Activated T-helper 1 cell treated with anti-CD3 and anti-CD28 coated beads, Interleukin-12 subunit alpha, Interleukin-12 subunit beta, Interleukin-2, Interleukin-4 antibody, amounts not matched to agents 30 ng/mL and 10 ng/mL and 1 ng/mL, durations not matched to agents 14 hours and 24 hours and 36 hours (primary cell): ENCODE results near the gene CDCP1. TPM values are rescaled to one million over a fixed set of nuclear protein-coding genes. Genes with fewer than 3 reads are reported as not detected.
"Not testable (repeated sequence)": the region's sequence is repeated elsewhere in the genome, so short reads cannot be mapped to it uniquely, and the experiment has no call there.

ENCODE experiments used
- DNase-seq: peaks from one replicate; pipeline ENCODE4 v3.0.0; 2021; ENCODE audit warnings: low spot score
- H3K27ac Mint-ChIP-seq: one replicate; pipeline ENCODE4 v1.8.0; 2021; ENCODE audit warnings: mild to moderate bottlenecking, mixed read lengths
- H3K27me3 Mint-ChIP-seq: one replicate; pipeline ENCODE4 v1.8.0; 2022; ENCODE audit warnings: mild to moderate bottlenecking, moderate library complexity, mixed read lengths; ENCODE audit not compliant: insufficient read depth
- H3K36me3 Mint-ChIP-seq: one replicate; pipeline ENCODE4 v1.8.0; 2021; ENCODE audit warnings: low read depth, mixed read lengths
- H3K4me1 Mint-ChIP-seq: one replicate; pipeline ENCODE4 v1.8.0; 2021; ENCODE audit warnings: low read depth, mixed read lengths
- H3K4me3 Mint-ChIP-seq: one replicate; pipeline ENCODE4 v1.8.0; 2021; ENCODE audit warnings: mild to moderate bottlenecking, moderate library complexity, mixed read lengths
- H3K9me3 Mint-ChIP-seq: one replicate; pipeline ENCODE4 v1.8.0; 2021; ENCODE audit warnings: mixed read lengths
- intact Hi-C: fragments of 100-400 bp; cut with micrococcal nuclease; formaldehyde crosslinking; loops from one replicate; pipeline ENCODE4 v1.15.1; 2024
- total RNA-seq: library from RNA; stranded (reverse); gene quantifications from 2 replicates; pipeline ENCODE4 v1.2.3, GENCODE V29; 2022

The CDCP1 gene
- total RNA-seq, 1 donor from 2014 or later, result 1.2 TPM

- intact Hi-C loops, result no loop called here
- Mint-ChIP-seq H3K27ac (no peak overlapping the region), H3K4me1 (peaks cover 32% of the 10 kb centered on the region), H3K4me3 (no peak overlapping the region), H3K27me3 (peaks cover 8% of the 10 kb centered on the region), H3K36me3 (peaks cover 2% of the 10 kb centered on the region), H3K9me3 (no peaks in the 10 kb centered on the region)
- no peak for DNase-seq
These were observed 83.5 kb downstream of the CDCP1 start for GRCh38 chr3:45062697-45063070.

- Mint-ChIP-seq H3K36me3 (no peaks in the 10 kb centered on the region), H3K27me3 (peaks cover 4% of the 10 kb centered on the region), H3K9me3 (no peaks in the 10 kb centered on the region), H3K4me3 (no peak overlapping the region), H3K27ac (no peak overlapping the region), H3K4me1 (peaks cover 23% of the 10 kb centered on the region)
- no peak for DNase-seq
- intact Hi-C loops, result no loop called here
These were observed 85.8 kb downstream of the CDCP1 start for GRCh38 chr3:45060165-45060892.

GRCh38 chr3:45059132-45059531, 87.0 kb downstream of the CDCP1 start:
- Mint-ChIP-seq H3K27me3 (peaks cover 4% of the 10 kb centered on the region), H3K27ac (no peak overlapping the region), H3K36me3 (no peaks in the 10 kb centered on the region), H3K4me1 (peaks cover 23% of the 10 kb centered on the region), H3K9me3 (no peaks in the 10 kb centered on the region), H3K4me3 (no peak overlapping the region)
- intact Hi-C loops, result no loop called here
- DNase-seq, result no peak

DNA sequence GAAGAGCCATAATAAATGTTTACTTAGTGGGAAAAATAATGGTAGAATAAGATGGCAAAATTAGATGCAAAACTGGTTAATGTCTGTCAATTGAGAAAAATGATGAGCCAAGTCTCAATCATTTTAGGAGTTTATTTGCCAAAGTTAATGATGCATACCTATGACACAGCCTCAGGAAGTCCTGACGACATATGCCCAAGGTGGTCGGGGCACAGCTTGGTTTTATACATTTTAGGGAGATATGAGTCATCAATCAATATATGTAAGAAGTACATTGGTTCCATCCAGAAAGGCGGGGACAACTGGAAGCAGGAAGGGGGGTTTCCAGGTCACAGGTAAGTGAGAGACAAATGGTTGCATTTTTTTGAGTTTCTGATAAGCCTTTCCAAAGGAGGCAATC, 88.6 kb downstream of the CDCP1 start:
- Mint-ChIP-seq H3K4me1 (peaks cover 30% of the 10 kb centered on the region), H3K27ac (no peak overlapping the region), H3K4me3 (no peak overlapping the region), H3K9me3 (no peaks in the 10 kb centered on the region), H3K27me3 (peaks cover 4% of the 10 kb centered on the region), H3K36me3 (no peaks in the 10 kb centered on the region)
- intact Hi-C loops, result no loop called here
- DNase-seq, result no peak

GRCh38 chr3:45056608-45057301, 89.4 kb downstream of the CDCP1 start:
- peaks cover 7% of the 10 kb centered on the region for H3K27me3 Mint-ChIP-seq
- intact Hi-C loops, result no loop called here
- peaks cover 2% of the 10 kb centered on the region for H3K36me3 Mint-ChIP-seq
- peaks cover 30% of the 10 kb centered on the region for H3K4me1 Mint-ChIP-seq
- no peak overlapping the region for H3K4me3 Mint-ChIP-seq
- DNase-seq, result no peak
- no peaks in the 10 kb centered on the region for H3K9me3 Mint-ChIP-seq
- H3K27ac Mint-ChIP-seq, result no peak overlapping the region

DNA sequence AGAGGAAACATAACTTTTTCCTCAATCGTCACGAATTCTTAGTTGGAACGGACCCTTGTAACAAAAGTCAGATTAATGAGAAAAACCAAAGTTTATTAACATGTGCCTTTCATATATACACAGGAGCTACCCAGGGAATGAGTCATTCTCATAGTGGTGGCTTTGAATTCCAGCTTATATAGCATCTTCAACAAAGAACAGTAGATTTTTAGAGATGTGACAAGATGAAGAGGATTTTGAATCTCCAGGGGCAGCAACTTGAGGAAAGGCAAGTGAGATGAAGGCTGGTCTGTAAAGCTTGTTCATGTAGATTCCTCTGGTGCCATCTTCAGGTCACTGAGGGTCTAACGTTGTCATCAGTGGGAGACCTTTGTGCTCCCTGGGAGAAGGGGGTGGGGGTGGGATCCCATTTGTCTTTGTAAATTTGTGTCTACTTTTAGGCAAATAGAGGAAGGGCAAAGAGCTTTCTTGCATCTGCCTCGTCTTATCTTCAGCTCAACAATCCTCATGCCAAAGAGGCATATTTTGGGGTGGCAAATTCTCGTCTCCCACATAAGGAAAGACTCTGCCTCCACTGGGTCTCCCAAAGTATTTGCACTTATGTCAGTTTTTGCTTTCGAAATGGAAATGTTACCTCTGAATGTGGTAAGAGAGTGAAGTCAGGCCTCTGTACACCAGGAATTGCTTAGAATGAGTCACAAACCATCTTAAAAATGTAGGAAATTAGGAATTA, 90.6 kb downstream of the CDCP1 start:
- DNase-seq, result no peak
- Mint-ChIP-seq H3K9me3 (no peaks in the 10 kb centered on the region), H3K4me1 (peaks cover 30% of the 10 kb centered on the region), H3K36me3 (peaks cover 2% of the 10 kb centered on the region), H3K27ac (no peak overlapping the region), H3K27me3 (peaks cover 9% of the 10 kb centered on the region), H3K4me3 (no peak overlapping the region)
- intact Hi-C loops, result loop anchor here (2.0 kb wide), 1 partner anchor 15 kb away; no protein-coding TSS in a partner anchor

DNA sequence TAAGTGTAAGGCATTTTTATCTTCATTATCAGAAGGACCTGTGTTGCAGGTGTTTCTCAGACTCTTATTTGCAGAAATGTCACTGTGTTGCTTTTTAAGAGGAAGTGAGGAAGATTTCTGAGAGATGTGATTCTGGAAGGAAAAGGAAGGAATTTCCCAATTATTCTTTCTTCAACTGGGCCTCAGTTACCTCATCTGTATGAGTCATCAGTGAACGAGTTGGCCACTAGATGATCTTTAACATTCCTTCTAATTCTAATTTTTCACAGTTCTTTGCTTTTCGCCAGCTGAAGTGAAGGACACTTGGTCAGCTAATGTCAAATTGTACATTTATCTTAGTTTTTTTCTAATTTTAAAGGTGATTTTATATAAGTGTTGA, 91.2 kb downstream of the CDCP1 start:
- Mint-ChIP-seq H3K4me1 (peaks cover 30% of the 10 kb centered on the region), H3K9me3 (no peaks in the 10 kb centered on the region), H3K36me3 (peaks cover 2% of the 10 kb centered on the region), H3K4me3 (no peak overlapping the region), H3K27ac (no peak overlapping the region), H3K27me3 (peaks cover 13% of the 10 kb centered on the region)
- intact Hi-C loops, result loop anchor here (2.0 kb wide), 1 partner anchor 14 kb away; no protein-coding TSS in a partner anchor
- no peak for DNase-seq

DNA sequence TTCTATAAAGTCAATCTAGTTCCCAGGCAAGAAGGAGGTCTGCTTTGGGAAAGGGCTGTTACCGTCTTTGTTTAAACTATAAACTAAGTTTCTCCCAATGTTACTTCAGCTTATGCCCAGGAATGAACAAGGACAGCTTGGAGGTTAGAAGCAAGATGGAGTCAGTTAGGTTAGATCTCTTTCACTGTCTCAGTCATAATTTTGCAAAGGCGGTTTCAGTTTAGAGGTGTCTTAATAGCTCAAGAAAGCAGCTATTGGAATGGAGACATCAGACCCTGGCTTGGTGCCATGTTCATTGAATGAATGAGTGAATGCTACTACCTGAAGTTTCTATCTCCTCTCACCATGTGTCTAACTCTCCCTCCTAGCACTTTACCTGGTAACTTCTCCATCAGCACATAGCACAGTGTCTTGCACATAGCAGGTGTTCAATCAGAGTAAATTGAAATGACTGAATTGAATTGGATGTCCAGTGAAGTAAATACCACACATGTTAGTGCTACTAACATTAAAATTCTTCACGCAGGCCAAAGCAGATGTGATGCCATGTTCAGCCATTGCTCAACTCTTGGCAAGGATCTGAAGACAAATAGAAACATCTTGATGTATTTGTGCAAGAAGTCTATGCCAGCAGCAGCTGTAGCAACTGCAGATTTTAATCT, 91.9 kb downstream of the CDCP1 start:
- intact Hi-C loops, result loop anchor here (2.0 kb wide), 1 partner anchor 14 kb away; no protein-coding TSS in a partner anchor
- no peak overlapping the region for H3K27ac Mint-ChIP-seq

DNA sequence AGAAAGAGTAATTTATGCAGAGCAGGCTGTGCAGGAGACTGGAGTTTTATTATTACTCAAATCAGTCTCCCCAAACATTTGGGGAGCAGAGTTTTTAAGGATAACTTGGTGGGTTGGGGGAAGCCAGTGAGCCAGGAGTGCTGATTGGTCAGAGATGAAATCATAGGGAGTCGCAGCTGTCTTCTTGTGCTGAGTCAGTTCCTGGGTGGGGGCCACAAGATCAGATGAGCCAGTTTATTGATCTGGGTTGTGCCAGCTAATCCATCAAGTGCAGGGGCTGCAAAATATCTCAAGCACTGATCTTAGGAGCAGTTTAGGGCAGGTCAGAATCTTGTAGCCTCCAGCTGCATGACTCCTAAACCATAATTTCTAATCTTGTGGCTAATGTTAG, 92.4 kb downstream of the CDCP1 start:
- peaks cover 30% of the 10 kb centered on the region for H3K4me1 Mint-ChIP-seq
- not testable (repeated sequence) for H3K4me3 Mint-ChIP-seq, DNase-seq, H3K27ac Mint-ChIP-seq, H3K36me3 Mint-ChIP-seq, H3K9me3 Mint-ChIP-seq
- intact Hi-C loops, result loop anchor here (2.0 kb wide), 1 partner anchor 13 kb away; no protein-coding TSS in a partner anchor
- H3K27me3 Mint-ChIP-seq, result peaks cover 22% of the 10 kb centered on the region

More for the DNA sequence above, 91.9 kb downstream of the CDCP1 start:
- no peak overlapping the region for H3K4me3 Mint-ChIP-seq
- H3K4me1 Mint-ChIP-seq, result peaks cover 30% of the 10 kb centered on the region
- no peaks in the 10 kb centered on the region for H3K9me3 Mint-ChIP-seq
- peaks cover 2% of the 10 kb centered on the region for H3K36me3 Mint-ChIP-seq
- H3K27me3 Mint-ChIP-seq, result peaks cover 18% of the 10 kb centered on the region
- DNase-seq, result no peak

DNA sequence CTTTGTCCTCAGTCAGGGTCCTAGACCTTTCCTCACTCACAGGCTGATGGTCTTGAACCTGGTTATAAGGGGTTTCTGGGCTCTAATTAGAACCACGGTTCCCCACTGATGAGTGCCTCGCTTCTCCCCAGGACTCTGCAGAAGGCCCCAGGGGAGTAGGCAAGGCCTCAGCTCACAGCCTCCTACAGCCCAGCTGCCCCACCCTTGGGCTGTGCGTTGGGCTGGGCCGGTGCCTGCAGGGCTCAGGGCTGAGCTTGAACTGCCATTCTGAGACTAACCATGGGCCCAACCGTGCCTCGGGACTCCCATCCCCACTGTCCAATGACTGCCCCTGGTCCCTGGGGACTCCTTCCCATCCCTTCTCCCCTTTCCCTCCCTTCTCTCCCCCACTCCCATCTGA, 94.5 kb downstream of the CDCP1 start:
- Mint-ChIP-seq H3K4me3 (no peak overlapping the region), H3K4me1 (peaks cover 24% of the 10 kb centered on the region), H3K27ac (no peak overlapping the region), H3K9me3 (no peaks in the 10 kb centered on the region), H3K36me3 (peaks cover 2% of the 10 kb centered on the region), H3K27me3 (peaks cover 30% of the 10 kb centered on the region)
- intact Hi-C loops, result no loop called here
- DNase-seq, result no peak

- H3K36me3 Mint-ChIP-seq, result peaks cover 2% of the 10 kb centered on the region
- no peak for DNase-seq
- H3K9me3 Mint-ChIP-seq, result no peaks in the 10 kb centered on the region
- H3K27me3 Mint-ChIP-seq, result peaks cover 39% of the 10 kb centered on the region
- peaks cover 14% of the 10 kb centered on the region for H3K4me1 Mint-ChIP-seq
- no peak overlapping the region for H3K4me3 Mint-ChIP-seq
- intact Hi-C loops, result no loop called here
- no peak overlapping the region for H3K27ac Mint-ChIP-seq
These were observed 96.4 kb downstream of the CDCP1 start for GRCh38 chr3:45049807-45050206.

- peaks cover 2% of the 10 kb centered on the region for H3K36me3 Mint-ChIP-seq
- no peaks in the 10 kb centered on the region for H3K9me3 Mint-ChIP-seq
- H3K4me3 Mint-ChIP-seq, result no peak overlapping the region
- H3K4me1 Mint-ChIP-seq, result no peaks in the 10 kb centered on the region
- H3K27me3 Mint-ChIP-seq, result peaks cover 43% of the 10 kb centered on the region
- DNase-seq, result no peak
- intact Hi-C loops, result no loop called here
- H3K27ac Mint-ChIP-seq, result no peak overlapping the region
These were observed 97.9 kb downstream of the CDCP1 start for GRCh38 chr3:45048244-45048643.
